Liver (tissue), 9 donors: ENCODE results near the gene FAXDC2. TPM values are rescaled to one million over a fixed set of nuclear protein-coding genes. Genes with fewer than 3 reads are reported as not detected.

Experiments
- DNase-seq: peaks from one replicate; pipeline ENCODE4 v3.0.0-alpha.2; 2017; ENCODE audit warnings: low spot score
- H3K27ac ChIP-seq, 2 donors: one replicate each; pipeline ENCODE4 v1.7.0; 2013; ENCODE audit warnings: inconsistent platforms in 2 of 2, low read length in 2 of 2, control low read depth in 1 of 2, low read depth in 1 of 2, mild to moderate bottlenecking in 1 of 2
- H3K27me3 ChIP-seq, 4 donors: one replicate each; pipeline versions ENCODE4 v1.6.1 to v1.7.0; 2013; ENCODE audit warnings: low read length in 3 of 4, inconsistent platforms in 1 of 4, mild to moderate bottlenecking in 1 of 4, moderate library complexity in 1 of 4; ENCODE audit not compliant: control insufficient read depth in 4 of 4, insufficient read depth in 4 of 4
- H3K36me3 ChIP-seq, 4 donors: one replicate each; pipeline versions ENCODE4 v1.6.1 to v1.7.0; 2013; ENCODE audit warnings: low read length in 3 of 4, mild to moderate bottlenecking in 3 of 4, low read depth in 1 of 4, moderate library complexity in 1 of 4; ENCODE audit not compliant: control insufficient read depth in 4 of 4, insufficient read depth in 3 of 4
- H3K4me1 ChIP-seq, 4 donors: one replicate each; pipeline versions ENCODE4 v1.6.1 to v1.7.0; 2013; ENCODE audit warnings: low read length in 3 of 4, mild to moderate bottlenecking in 3 of 4, moderate library complexity in 1 of 4; ENCODE audit not compliant: control insufficient read depth in 4 of 4, insufficient read depth in 4 of 4
- H3K4me3 ChIP-seq, 3 donors: one replicate each; pipeline versions ENCODE4 v1.6.1 to v1.7.0; 2013; ENCODE audit warnings: low read length in 3 of 3, control low read depth in 1 of 3, low read depth in 1 of 3, mild to moderate bottlenecking in 1 of 3
- H3K9ac ChIP-seq, 2 donors: one replicate each; pipeline ENCODE4 v1.7.0; 2013; ENCODE audit warnings: low read length in 2 of 2, mild to moderate bottlenecking in 2 of 2, moderate library complexity in 2 of 2, control low read depth in 1 of 2, low read depth in 1 of 2
- H3K9me3 ChIP-seq, 4 donors: one replicate each; pipeline versions ENCODE4 v1.6.1 to v1.7.0; 2013; ENCODE audit warnings: low read length in 3 of 4; ENCODE audit not compliant: control insufficient read depth in 4 of 4
- ATF3 ChIP-seq: IDR thresholded peaks from 2 replicates; pipeline ENCODE4 v1.6.1; 2016; ENCODE audit warnings: antibody characterized with exemption
- EGR1 ChIP-seq, 2 donors: IDR thresholded peaks; 2 replicates each; pipeline ENCODE4 v1.6.1; 2016 to 2018; ENCODE audit warnings: antibody characterized with exemption in 2 of 2, low read depth in 2 of 2
- FOXA1 ChIP-seq: IDR thresholded peaks from 2 replicates; pipeline ENCODE4 v1.6.1; 2016; ENCODE audit warnings: antibody characterized with exemption
- FOXA2 ChIP-seq: IDR thresholded peaks from 2 replicates; pipeline ENCODE4 v1.6.1; 2016; ENCODE audit warnings: antibody characterized with exemption
- GABPA ChIP-seq, 2 donors: IDR thresholded peaks in 1 of 2; conservative IDR thresholded peaks in 1 of 2; 2 replicates each; pipeline ENCODE4 v1.6.1; 2016; ENCODE audit warnings: antibody characterized with exemption in 2 of 2, mild to moderate bottlenecking in 1 of 2, moderate library complexity in 1 of 2
- HNF4A ChIP-seq, 2 donors: conservative IDR thresholded peaks; 2 replicates each; pipeline ENCODE4 v1.6.1; 2016; ENCODE audit warnings: antibody characterized with exemption in 2 of 2, mild to moderate bottlenecking in 2 of 2
- HNF4G ChIP-seq: IDR thresholded peaks from 2 replicates; pipeline ENCODE4 v1.6.1; 2016; ENCODE audit warnings: antibody characterized with exemption
- JUND ChIP-seq, 2 donors: IDR thresholded peaks; 2 replicates each; pipeline ENCODE4 v1.6.1; 2016; ENCODE audit warnings: antibody characterized with exemption in 2 of 2
- NR2F2 ChIP-seq: IDR thresholded peaks from 2 replicates; pipeline ENCODE4 v1.6.1; 2016; ENCODE audit warnings: antibody characterized with exemption
- RAD21 ChIP-seq, 2 donors: IDR thresholded peaks; 2 replicates each; pipeline ENCODE4 v1.6.1; 2016; ENCODE audit warnings: antibody characterized with exemption in 2 of 2, mild to moderate bottlenecking in 2 of 2
- SP1 ChIP-seq: IDR thresholded peaks from 2 replicates; pipeline ENCODE4 v1.6.1; 2018; ENCODE audit warnings: antibody characterized with exemption, mild to moderate bottlenecking
- TAF1 ChIP-seq: conservative IDR thresholded peaks from 2 replicates; pipeline ENCODE4 v1.6.1; 2016; ENCODE audit warnings: antibody characterized with exemption, mild to moderate bottlenecking
- YY1 ChIP-seq: IDR thresholded peaks from 2 replicates; pipeline ENCODE4 v1.6.1; 2016; ENCODE audit warnings: antibody characterized with exemption, mild to moderate bottlenecking
- ZBTB33 ChIP-seq: IDR thresholded peaks from 2 replicates; pipeline ENCODE4 v1.6.1; 2016; ENCODE audit warnings: antibody characterized with exemption
- WGBS: extraction: QIAGEN DNeasy Blood & Tissue Kit; methylation state at CpG from one replicate; pipeline ENCODE4 v1.1.7; 2013; 5-methylcytosine and 5-hydroxymethylcytosine counted together
- polyA plus RNA-seq, 2 donors: library from polyadenylated mRNA; stranded (reverse) in 1 of 2; unstranded in 1 of 2; fragments of 200-250 nt in 1 of 2; fragments of >200 nt in 1 of 2; fragmentation: Nextera tagmentation in 1 of 2; extraction: Ambion mirVana in 1 of 2; gene quantifications; one replicate each; pipeline versions ENCODE4 v1.2.1 to v1.2.3, GENCODE V29; 2013 to 2015
- total RNA-seq, 2 donors: library from RNA; depleted of rRNA; stranded (reverse); fragments of >200 nt; gene quantifications; one replicate each; pipeline ENCODE4 v1.2.3, GENCODE V29; 2014
- TF ChIP-seq, protein P1 (sequence below): IDR thresholded peaks from 2 replicates; pipeline ENCODE4 v1.6.1; 2016; ENCODE audit warnings: antibody characterized with exemption, mild to moderate bottlenecking
- TF ChIP-seq, protein P2 (sequence below): IDR thresholded peaks from 2 replicates; pipeline ENCODE4 v1.6.1; 2016; ENCODE audit warnings: antibody characterized with exemption
- TF ChIP-seq, protein P3 (sequence below): fragments of 150-350 bp; IDR thresholded peaks from 2 replicates; pipeline ENCODE4 v1.5.1; 2017; ENCODE audit warnings: improper control_type of control experiment, low read depth, low read length; ENCODE audit not compliant: missing input control
- donor health status: healthy.
- donor health status: healthy.
- donor health status: healthy.
- donor health status: healthy.
- donor health status: healthy.

Gene FAXDC2
- total and polyA plus RNA-seq, 4 donors, result 27.5 to 110 (median 64.5) TPM

DNA sequence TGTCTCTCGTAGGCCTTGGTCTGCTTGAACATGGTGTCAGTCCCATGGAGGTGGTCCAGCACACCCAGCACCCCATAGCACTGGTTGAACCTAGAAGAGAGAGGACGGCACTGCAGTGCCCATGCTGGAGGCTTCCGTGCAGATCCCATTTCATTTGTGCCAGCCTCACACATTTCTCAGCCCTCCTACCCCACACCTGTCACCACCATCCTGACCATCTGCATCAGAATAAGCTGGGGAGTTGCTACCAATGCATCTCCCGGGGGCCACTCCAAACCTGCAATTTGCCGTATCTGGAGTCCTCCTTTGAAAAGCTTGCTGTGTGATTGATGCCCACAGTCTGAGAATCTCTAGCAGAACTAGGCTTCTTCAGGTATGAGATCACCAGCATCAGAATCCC, 30.0 kb downstream of the FAXDC2 start:
- 96% methylated on average over 5 of the region's 5 CpGs for WGBS
- Histone ChIP-seq H3K9ac (no peak overlapping the region), H3K27me3 (no peaks in the 10 kb centered on the region), H3K27ac (no peak overlapping the region), H3K36me3 (peaks cover 0 to 50% (median 39%) of the 10 kb centered on the region in 4 donors), H3K4me3 (no peak overlapping the region), H3K4me1 (peaks cover 5 to 18% (median 11%) of the 10 kb centered on the region in 4 donors), H3K9me3 (no peaks in the 10 kb centered on the region)
- TF ChIP-seq JUND (IDR thresholded peaks at IDR 0.05), result no peak
- TF ChIP-seq NR2F2, result no peak
- no peak for TF ChIP-seq HNF4A (conservative IDR thresholded peaks at IDR 0.05)
- TF ChIP-seq RAD21 (IDR thresholded peaks at IDR 0.05), result no peak
- TF ChIP-seq, protein P1, sequence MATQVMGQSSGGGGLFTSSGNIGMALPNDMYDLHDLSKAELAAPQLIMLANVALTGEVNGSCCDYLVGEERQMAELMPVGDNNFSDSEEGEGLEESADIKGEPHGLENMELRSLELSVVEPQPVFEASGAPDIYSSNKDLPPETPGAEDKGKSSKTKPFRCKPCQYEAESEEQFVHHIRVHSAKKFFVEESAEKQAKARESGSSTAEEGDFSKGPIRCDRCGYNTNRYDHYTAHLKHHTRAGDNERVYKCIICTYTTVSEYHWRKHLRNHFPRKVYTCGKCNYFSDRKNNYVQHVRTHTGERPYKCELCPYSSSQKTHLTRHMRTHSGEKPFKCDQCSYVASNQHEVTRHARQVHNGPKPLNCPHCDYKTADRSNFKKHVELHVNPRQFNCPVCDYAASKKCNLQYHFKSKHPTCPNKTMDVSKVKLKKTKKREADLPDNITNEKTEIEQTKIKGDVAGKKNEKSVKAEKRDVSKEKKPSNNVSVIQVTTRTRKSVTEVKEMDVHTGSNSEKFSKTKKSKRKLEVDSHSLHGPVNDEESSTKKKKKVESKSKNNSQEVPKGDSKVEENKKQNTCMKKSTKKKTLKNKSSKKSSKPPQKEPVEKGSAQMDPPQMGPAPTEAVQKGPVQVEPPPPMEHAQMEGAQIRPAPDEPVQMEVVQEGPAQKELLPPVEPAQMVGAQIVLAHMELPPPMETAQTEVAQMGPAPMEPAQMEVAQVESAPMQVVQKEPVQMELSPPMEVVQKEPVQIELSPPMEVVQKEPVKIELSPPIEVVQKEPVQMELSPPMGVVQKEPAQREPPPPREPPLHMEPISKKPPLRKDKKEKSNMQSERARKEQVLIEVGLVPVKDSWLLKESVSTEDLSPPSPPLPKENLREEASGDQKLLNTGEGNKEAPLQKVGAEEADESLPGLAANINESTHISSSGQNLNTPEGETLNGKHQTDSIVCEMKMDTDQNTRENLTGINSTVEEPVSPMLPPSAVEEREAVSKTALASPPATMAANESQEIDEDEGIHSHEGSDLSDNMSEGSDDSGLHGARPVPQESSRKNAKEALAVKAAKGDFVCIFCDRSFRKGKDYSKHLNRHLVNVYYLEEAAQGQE, result no peak
- TF ChIP-seq FOXA1, result no peak
- TF ChIP-seq, protein P2, sequence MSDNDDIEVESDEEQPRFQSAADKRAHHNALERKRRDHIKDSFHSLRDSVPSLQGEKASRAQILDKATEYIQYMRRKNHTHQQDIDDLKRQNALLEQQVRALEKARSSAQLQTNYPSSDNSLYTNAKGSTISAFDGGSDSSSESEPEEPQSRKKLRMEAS, result no peak
- TF ChIP-seq ZBTB33, result no peak
- TF ChIP-seq ATF3, result no peak
- no peak for DNase-seq

- Histone ChIP-seq H3K9ac (no peak overlapping the region), H3K27ac (no peak overlapping the region), H3K9me3 (no peaks in the 10 kb centered on the region), H3K27me3 (no peaks in the 10 kb centered on the region), H3K36me3 (peaks cover 0 to 55% (median 45%) of the 10 kb centered on the region in 4 donors), H3K4me3 (no peak overlapping the region), H3K4me1 (peaks cover 5 to 22% (median 17%) of the 10 kb centered on the region in 4 donors)
- DNase-seq, result no peak
- WGBS, result 81% methylated on average over 7 of the region's 7 CpGs
- TF ChIP-seq SP1, result no peak
- TF ChIP-seq, protein P1, result no peak
- TF ChIP-seq ATF3, result no peak
- TF ChIP-seq EGR1 (IDR thresholded peaks at IDR 0.05; ENCODE audit: low read depth in 2 of 2), result no peak
- TF ChIP-seq JUND (IDR thresholded peaks at IDR 0.05), result no peak
- TF ChIP-seq FOXA1, result no peak
- no peak for TF ChIP-seq GABPA (IDR thresholded peaks at IDR 0.05 in 1 of 2, conservative IDR thresholded peaks at IDR 0.05 in 1 of 2)
- no peak for TF ChIP-seq ZBTB33
- TF ChIP-seq HNF4G, result no peak
- TF ChIP-seq FOXA2, result no peak
- TF ChIP-seq NR2F2, result no peak
- TF ChIP-seq HNF4A (conservative IDR thresholded peaks at IDR 0.05), result no peak
- TF ChIP-seq YY1, result no peak
- TF ChIP-seq TAF1, result no peak
- TF ChIP-seq, protein P2, result no peak
- TF ChIP-seq, protein P3, sequence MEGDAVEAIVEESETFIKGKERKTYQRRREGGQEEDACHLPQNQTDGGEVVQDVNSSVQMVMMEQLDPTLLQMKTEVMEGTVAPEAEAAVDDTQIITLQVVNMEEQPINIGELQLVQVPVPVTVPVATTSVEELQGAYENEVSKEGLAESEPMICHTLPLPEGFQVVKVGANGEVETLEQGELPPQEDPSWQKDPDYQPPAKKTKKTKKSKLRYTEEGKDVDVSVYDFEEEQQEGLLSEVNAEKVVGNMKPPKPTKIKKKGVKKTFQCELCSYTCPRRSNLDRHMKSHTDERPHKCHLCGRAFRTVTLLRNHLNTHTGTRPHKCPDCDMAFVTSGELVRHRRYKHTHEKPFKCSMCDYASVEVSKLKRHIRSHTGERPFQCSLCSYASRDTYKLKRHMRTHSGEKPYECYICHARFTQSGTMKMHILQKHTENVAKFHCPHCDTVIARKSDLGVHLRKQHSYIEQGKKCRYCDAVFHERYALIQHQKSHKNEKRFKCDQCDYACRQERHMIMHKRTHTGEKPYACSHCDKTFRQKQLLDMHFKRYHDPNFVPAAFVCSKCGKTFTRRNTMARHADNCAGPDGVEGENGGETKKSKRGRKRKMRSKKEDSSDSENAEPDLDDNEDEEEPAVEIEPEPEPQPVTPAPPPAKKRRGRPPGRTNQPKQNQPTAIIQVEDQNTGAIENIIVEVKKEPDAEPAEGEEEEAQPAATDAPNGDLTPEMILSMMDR, result no peak
- no peak for TF ChIP-seq RAD21 (IDR thresholded peaks at IDR 0.05)
Observed at GRCh38 chr5:154819546-154819945, 30.9 kb downstream of the FAXDC2 start.
